HepG2 (cell line): ENCODE results near the gene GPS2. TPM values are rescaled to one million over a fixed set of nuclear protein-coding genes. Genes with fewer than 3 reads are reported as not detected.

ENCODE experiments used
- ATAD3A ChIP-seq: sonication (generic); formaldehyde crosslinking; IDR thresholded peaks from 2 replicates; pipeline ENCODE4 v1.4.0; 2020; ENCODE audit warnings: missing genetic modification reagents
- CENPX ChIP-seq: sonication (generic); formaldehyde crosslinking; IDR thresholded peaks from 2 replicates; pipeline ENCODE4 v1.9.0; 2021; ENCODE audit warnings: mild to moderate bottlenecking, missing genetic modification reagents, moderate library complexity
- DPF2 ChIP-seq: sonication (generic); formaldehyde crosslinking; IDR thresholded peaks from 2 replicates; pipeline ENCODE4 v1.4.0; 2020; ENCODE audit warnings: mild to moderate bottlenecking, low read depth, missing genetic modification reagents, borderline replicate concordance
- EEA1 ChIP-seq: sonication (generic); formaldehyde crosslinking; IDR thresholded peaks from 2 replicates; pipeline ENCODE4 v1.5.1; 2020; ENCODE audit warnings: mild to moderate bottlenecking, missing genetic modification reagents, borderline replicate concordance
- KDM5B ChIP-seq: sonication (generic); formaldehyde crosslinking; IDR thresholded peaks from 2 replicates; pipeline ENCODE4 v1.4.0; 2020; ENCODE audit warnings: missing genetic modification reagents, mild to moderate bottlenecking, borderline replicate concordance
- KLF13 ChIP-seq: sonication (generic); formaldehyde crosslinking; IDR thresholded peaks from 2 replicates; pipeline ENCODE4 v1.4.0; 2020; ENCODE audit warnings: mild to moderate bottlenecking, missing genetic modification reagents
- NCOA5 ChIP-seq: sonication (generic); formaldehyde crosslinking; IDR thresholded peaks from 2 replicates; pipeline ENCODE4 v1.4.0; 2020; ENCODE audit warnings: missing genetic modification reagents
- NFRKB ChIP-seq: fragments of 450-650 bp; IDR thresholded peaks from 2 replicates; pipeline ENCODE4 v1.6.1; 2017
- PCBP1 ChIP-seq: fragments of 200-400 bp; formaldehyde crosslinking; IDR thresholded peaks from 2 replicates; pipeline ENCODE4 v1.6.1; 2017; ENCODE audit warnings: mild to moderate bottlenecking, low read depth, low read length, borderline replicate concordance
- PHB2 ChIP-seq: fragments of 450-650 bp; IDR thresholded peaks from 2 replicates; pipeline ENCODE4 v1.6.1; 2018; ENCODE audit not compliant: partially characterized antibody
- PITX1 ChIP-seq: sonication (generic); formaldehyde crosslinking; IDR thresholded peaks from 2 replicates; pipeline ENCODE4 v1.5.1; 2020; ENCODE audit warnings: mild to moderate bottlenecking, missing genetic modification reagents
- RELA ChIP-seq: sonication (generic); formaldehyde crosslinking; IDR thresholded peaks from 2 replicates; pipeline ENCODE4 v1.4.0; 2020; ENCODE audit warnings: missing genetic modification reagents
- SIX1 ChIP-seq: sonication (generic); formaldehyde crosslinking; IDR thresholded peaks from 2 replicates; pipeline ENCODE4 v1.4.0; 2020; ENCODE audit warnings: missing genetic modification reagents, borderline replicate concordance
- SKI ChIP-seq: fragments of 450-650 bp; IDR thresholded peaks from one replicate; pipeline ENCODE4 v1.6.1; 2018; ENCODE audit warnings: mild to moderate bottlenecking; ENCODE audit not compliant: partially characterized antibody
- SNAPC2 ChIP-seq: sonication (generic); formaldehyde crosslinking; IDR thresholded peaks from 2 replicates; pipeline ENCODE4 v1.8.1; 2022; ENCODE audit warnings: mild to moderate bottlenecking, missing genetic modification reagents
- SOX6 ChIP-seq, 2 experiments: fragments of 450-650 bp in 1 of 2; sonication (generic) in 1 of 2; formaldehyde crosslinking in 1 of 2; IDR thresholded peaks; 2 replicates each; pipeline versions ENCODE4 v1.4.0 to v1.6.1; 2017 to 2020; ENCODE audit warnings: antibody characterized with exemption in 1 of 2, mild to moderate bottlenecking in 1 of 2, missing genetic modification reagents in 1 of 2
- XRCC5 ChIP-seq: fragments of 200-400 bp; formaldehyde crosslinking; optimal IDR thresholded peaks from 2 replicates; pipeline ENCODE3; 2017; ENCODE audit warnings: mild to moderate bottlenecking, low read length
- ZBTB42 ChIP-seq: sonication (generic); formaldehyde crosslinking; IDR thresholded peaks from 2 replicates; pipeline ENCODE4 v1.5.0; 2020; ENCODE audit warnings: mild to moderate bottlenecking, missing genetic modification reagents
- ZNF326 ChIP-seq: sonication (generic); formaldehyde crosslinking; IDR thresholded peaks from 2 replicates; pipeline ENCODE4 v1.4.0; 2020; ENCODE audit warnings: missing genetic modification reagents, borderline replicate concordance
- ZNF354B ChIP-seq: sonication (generic); formaldehyde crosslinking; IDR thresholded peaks from 2 replicates; pipeline ENCODE4 v1.8.0; 2022; ENCODE audit warnings: mild to moderate bottlenecking, missing genetic modification reagents
- ZNF44 ChIP-seq: sonication (generic); formaldehyde crosslinking; IDR thresholded peaks from 2 replicates; pipeline ENCODE4 v1.5.1; 2020; ENCODE audit warnings: mild to moderate bottlenecking, missing genetic modification reagents
- ZNF558 ChIP-seq: sonication (generic); formaldehyde crosslinking; IDR thresholded peaks from 2 replicates; pipeline ENCODE4 v1.9.0; 2022; ENCODE audit warnings: mild to moderate bottlenecking, missing genetic modification reagents, borderline replicate concordance
- polyA plus RNA-seq, 8 experiments: library from polyadenylated mRNA; depleted of rRNA in 3 of 8; stranded (reverse) in 7 of 8; unstranded in 1 of 8; fragments of >200 nt; fragmentation: Illumina TruSeq in 4 of 8; extraction: Trizol in 4 of 8; gene quantifications; 2 replicates each; pipeline versions ENCODE4 v1.2.1 to v1.2.3, GENCODE V29; 2011 to 2016; ENCODE audit warnings: low read depth in 4 of 8, missing spikeins in 1 of 8, mixed read lengths in 1 of 8; ENCODE audit not compliant: insufficient read depth in 1 of 8
- total RNA-seq, 5 experiments: library from RNA; depleted of rRNA; stranded (reverse); fragments of >200 nt; fragmentation: Illumina TruSeq; extraction: Trizol; gene quantifications; 2 replicates each; pipeline ENCODE4 v1.2.3, GENCODE V29; 2016; ENCODE audit warnings: low read depth in 1 of 5
- TF ChIP-seq, protein P1 (sequence below): sonication (generic); formaldehyde crosslinking; IDR thresholded peaks from 2 replicates; pipeline ENCODE4 v1.8.1; 2023; ENCODE audit warnings: mild to moderate bottlenecking, missing genetic modification reagents
- TF ChIP-seq, protein P2 (sequence below): sonication (generic); formaldehyde crosslinking; IDR thresholded peaks from 2 replicates; pipeline ENCODE4 v1.8.0; 2022; ENCODE audit warnings: missing genetic modification reagents, mild to moderate bottlenecking, borderline replicate concordance
- TF ChIP-seq, protein P3 (sequence below): sonication (generic); formaldehyde crosslinking; IDR thresholded peaks from 2 replicates; pipeline ENCODE4 v1.4.0; 2020; ENCODE audit warnings: missing genetic modification reagents, borderline replicate concordance
- TF ChIP-seq, protein P4 (sequence below): IDR thresholded peaks from 2 replicates; pipeline ENCODE4 v1.6.1; 2016; ENCODE audit warnings: mild to moderate bottlenecking, missing biosample characterization, missing genetic modification reagents

GPS2 gene
- total and polyA plus RNA-seq, 2 of the 13 experiments (the other 11 are each of a cell fraction or from before 2014, with no cell fraction given) = 58.0 to 59.4 TPM

DNA sequence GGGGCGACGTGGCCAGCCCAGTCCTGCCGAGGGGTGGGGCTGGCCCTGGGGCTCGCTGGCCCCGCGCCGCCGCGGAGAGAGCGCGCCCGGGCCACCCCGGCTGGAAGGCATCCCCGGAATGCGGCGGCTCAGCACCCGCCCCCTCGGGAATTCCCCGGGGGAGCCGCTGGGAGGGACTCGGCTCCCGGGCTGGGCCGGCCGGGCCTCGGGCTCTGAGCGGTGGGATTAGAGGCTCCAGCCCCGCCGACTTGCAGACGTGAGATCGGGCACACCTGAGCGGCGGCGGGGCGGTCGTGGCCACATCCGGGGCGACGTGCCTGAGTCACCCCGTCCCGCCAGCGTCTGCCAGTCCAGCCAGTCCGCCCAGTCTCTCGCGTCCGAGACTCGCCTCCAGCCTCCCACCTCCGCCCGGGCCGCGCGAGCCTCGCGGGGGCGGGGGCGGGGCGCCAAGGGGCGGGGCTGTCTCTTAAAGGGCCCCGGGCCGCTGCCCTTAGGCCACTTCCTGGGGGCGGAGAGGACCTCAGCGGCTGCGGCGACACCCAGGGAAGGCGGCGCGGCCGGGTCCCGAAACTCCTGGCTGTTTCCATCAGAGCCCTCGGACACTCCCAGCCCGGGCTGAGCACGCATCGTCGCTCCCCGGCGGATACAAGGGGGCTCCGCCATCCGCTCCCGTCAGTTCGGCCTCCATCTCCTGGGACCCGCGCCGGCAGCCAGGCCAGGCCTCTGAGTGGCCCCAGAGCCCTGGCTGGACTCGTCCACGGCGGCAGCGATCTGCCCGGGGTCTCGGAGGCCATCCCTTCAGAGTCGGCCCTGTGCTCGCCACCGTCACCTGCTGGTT, 36.7 kb upstream of the GPS2 start, which contains the start of gene KCTD11 (continued):
- TF ChIP-seq, protein P1, sequence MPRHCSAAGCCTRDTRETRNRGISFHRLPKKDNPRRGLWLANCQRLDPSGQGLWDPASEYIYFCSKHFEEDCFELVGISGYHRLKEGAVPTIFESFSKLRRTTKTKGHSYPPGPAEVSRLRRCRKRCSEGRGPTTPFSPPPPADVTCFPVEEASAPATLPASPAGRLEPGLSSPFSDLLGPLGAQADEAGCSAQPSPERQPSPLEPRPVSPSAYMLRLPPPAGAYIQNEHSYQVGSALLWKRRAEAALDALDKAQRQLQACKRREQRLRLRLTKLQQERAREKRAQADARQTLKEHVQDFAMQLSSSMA = peak; percentile 81; the same call in 1 of the 2 replicates
- TF ChIP-seq SIX1 (CRISPR knock-in tag) = 0 out of 2 replicates have a peak, but pooled peaks have one; percentile 17
- no peak for TF ChIP-seq ZNF354B
- no peak for TF ChIP-seq SNAPC2 (CRISPR knock-in tag)
- no peak for TF ChIP-seq XRCC5
- no peak for TF ChIP-seq NCOA5 (CRISPR knock-in tag)
- TF ChIP-seq NFRKB = no peak
- peak; percentile 37; the same call in 1 of the 2 replicates for TF ChIP-seq KDM5B
- TF ChIP-seq ZNF326 = no peak
- TF ChIP-seq SOX6 (IDR thresholded peaks at IDR 0.05) = no peak
- peak; percentile 50; the same call in 1 of the 2 replicates for TF ChIP-seq SOX6 (CRISPR knock-in tag; IDR thresholded peaks at IDR 0.05)
- no peak for TF ChIP-seq ZNF44 (CRISPR knock-in tag)
- no peak for TF ChIP-seq ATAD3A (CRISPR knock-in tag)
- TF ChIP-seq SKI = peak; percentile 94
- TF ChIP-seq RELA (CRISPR knock-in tag) = peak; percentile 97
- no peak for TF ChIP-seq CENPX (CRISPR knock-in tag)
- TF ChIP-seq EEA1 (CRISPR knock-in tag) = 0 out of 2 replicates have a peak, but pooled peaks have one; percentile 20
- TF ChIP-seq PITX1 (CRISPR knock-in tag) = peak; percentile 56
- TF ChIP-seq, protein P2, sequence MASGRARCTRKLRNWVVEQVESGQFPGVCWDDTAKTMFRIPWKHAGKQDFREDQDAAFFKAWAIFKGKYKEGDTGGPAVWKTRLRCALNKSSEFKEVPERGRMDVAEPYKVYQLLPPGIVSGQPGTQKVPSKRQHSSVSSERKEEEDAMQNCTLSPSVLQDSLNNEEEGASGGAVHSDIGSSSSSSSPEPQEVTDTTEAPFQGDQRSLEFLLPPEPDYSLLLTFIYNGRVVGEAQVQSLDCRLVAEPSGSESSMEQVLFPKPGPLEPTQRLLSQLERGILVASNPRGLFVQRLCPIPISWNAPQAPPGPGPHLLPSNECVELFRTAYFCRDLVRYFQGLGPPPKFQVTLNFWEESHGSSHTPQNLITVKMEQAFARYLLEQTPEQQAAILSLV = peak; percentile 53; the same call in 1 of the 2 replicates
- TF ChIP-seq PHB2 = no peak
- TF ChIP-seq ZNF558 (CRISPR knock-in tag) = no peak; the same call in 1 of the 2 replicates
- TF ChIP-seq, protein P3, sequence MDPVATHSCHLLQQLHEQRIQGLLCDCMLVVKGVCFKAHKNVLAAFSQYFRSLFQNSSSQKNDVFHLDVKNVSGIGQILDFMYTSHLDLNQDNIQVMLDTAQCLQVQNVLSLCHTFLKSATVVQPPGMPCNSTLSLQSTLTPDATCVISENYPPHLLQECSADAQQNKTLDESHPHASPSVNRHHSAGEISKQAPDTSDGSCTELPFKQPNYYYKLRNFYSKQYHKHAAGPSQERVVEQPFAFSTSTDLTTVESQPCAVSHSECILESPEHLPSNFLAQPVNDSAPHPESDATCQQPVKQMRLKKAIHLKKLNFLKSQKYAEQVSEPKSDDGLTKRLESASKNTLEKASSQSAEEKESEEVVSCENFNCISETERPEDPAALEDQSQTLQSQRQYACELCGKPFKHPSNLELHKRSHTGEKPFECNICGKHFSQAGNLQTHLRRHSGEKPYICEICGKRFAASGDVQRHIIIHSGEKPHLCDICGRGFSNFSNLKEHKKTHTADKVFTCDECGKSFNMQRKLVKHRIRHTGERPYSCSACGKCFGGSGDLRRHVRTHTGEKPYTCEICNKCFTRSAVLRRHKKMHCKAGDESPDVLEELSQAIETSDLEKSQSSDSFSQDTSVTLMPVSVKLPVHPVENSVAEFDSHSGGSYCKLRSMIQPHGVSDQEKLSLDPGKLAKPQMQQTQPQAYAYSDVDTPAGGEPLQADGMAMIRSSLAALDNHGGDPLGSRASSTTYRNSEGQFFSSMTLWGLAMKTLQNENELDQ (CRISPR knock-in tag) = no peak
- TF ChIP-seq ZBTB42 (CRISPR knock-in tag) = no peak; the same call in 1 of the 2 replicates
- 0 out of 2 replicates have a peak, but pooled peaks have one; percentile 24 for TF ChIP-seq KLF13 (CRISPR knock-in tag)
- TF ChIP-seq, protein P4, sequence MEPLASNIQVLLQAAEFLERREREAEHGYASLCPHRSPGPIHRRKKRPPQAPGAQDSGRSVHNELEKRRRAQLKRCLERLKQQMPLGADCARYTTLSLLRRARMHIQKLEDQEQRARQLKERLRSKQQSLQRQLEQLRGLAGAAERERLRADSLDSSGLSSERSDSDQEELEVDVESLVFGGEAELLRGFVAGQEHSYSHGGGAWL = peak; percentile 38; the same call in 1 of the 2 replicates
- TF ChIP-seq DPF2 (CRISPR knock-in tag) = no peak; the same call in 1 of the 2 replicates
- TF ChIP-seq PCBP1 = no peak
